Measurements from ENCODE around the gene SLC9C2.
A peak's percentile ranks its signal among the peaks of the same experiment; 100 is the strongest.

The SLC9C2 gene

GRCh38 chr1:173489929-173490328, 112.9 kb downstream of the SLC9C2 start:
- Histone ChIP-seq H3K27ac (ENCODE audit: low read depth, low read length) (no peak overlapping the region), H3K9ac (ENCODE audit: low read depth in 1 of 2, low read length in 2 of 2) (no peak overlapping the region), H3K9me3 (ENCODE audit: control insufficient read depth in 1 of 2, low read length in 2 of 2) (no peaks in the 10 kb centered on the region), H3K4me1 (ENCODE audit: control insufficient read depth in 1 of 2, insufficient read depth in 2 of 2, low read length in 2 of 2) (no peaks in the 10 kb centered on the region), H3K4me3 (ENCODE audit: low read depth in 1 of 2, low read length in 2 of 2) (no peak overlapping the region), H3K36me3 (ENCODE audit: control insufficient read depth in 1 of 2, insufficient read depth in 2 of 2, low read length in 2 of 2) (peaks cover 22 to 40% of the 10 kb centered on the region in 2 donors), H3K27me3 (ENCODE audit: control insufficient read depth in 1 of 2, insufficient read depth in 2 of 2, low read length in 2 of 2) (no peaks in the 10 kb centered on the region)

GRCh38 chr1:173489149-173489600, 113.7 kb downstream of the SLC9C2 start:
- H3K27me3 ChIP-seq (ENCODE audit: control insufficient read depth in 1 of 2, insufficient read depth in 2 of 2, low read length in 2 of 2) = no peaks in the 10 kb centered on the region
- no peak overlapping the region for H3K4me3 ChIP-seq (ENCODE audit: low read depth in 1 of 2, low read length in 2 of 2)
- H3K27ac ChIP-seq (ENCODE audit: low read depth, low read length) = no peak overlapping the region
- H3K36me3 ChIP-seq (ENCODE audit: control insufficient read depth in 1 of 2, insufficient read depth in 2 of 2, low read length in 2 of 2) = peaks cover 22 to 46% of the 10 kb centered on the region in 2 donors
- H3K9ac ChIP-seq (ENCODE audit: low read depth in 1 of 2, low read length in 2 of 2) = no peak overlapping the region
- H3K9me3 ChIP-seq (ENCODE audit: control insufficient read depth in 1 of 2, low read length in 2 of 2) = no peaks in the 10 kb centered on the region
- H3K4me1 ChIP-seq (ENCODE audit: control insufficient read depth in 1 of 2, insufficient read depth in 2 of 2, low read length in 2 of 2) = no peaks in the 10 kb centered on the region

- H3K4me3 ChIP-seq (ENCODE audit: low read depth in 1 of 2, low read length in 2 of 2) = no peak overlapping the region
- peaks cover 22 to 54% of the 10 kb centered on the region in 2 donors for H3K36me3 ChIP-seq (ENCODE audit: control insufficient read depth in 1 of 2, insufficient read depth in 2 of 2, low read length in 2 of 2)
- no peaks in the 10 kb centered on the region for H3K4me1 ChIP-seq (ENCODE audit: control insufficient read depth in 1 of 2, insufficient read depth in 2 of 2, low read length in 2 of 2)
- no peak overlapping the region for H3K9ac ChIP-seq (ENCODE audit: low read depth in 1 of 2, low read length in 2 of 2)
- H3K27me3 ChIP-seq (ENCODE audit: control insufficient read depth in 1 of 2, insufficient read depth in 2 of 2, low read length in 2 of 2) = no peaks in the 10 kb centered on the region
- H3K9me3 ChIP-seq (ENCODE audit: control insufficient read depth in 1 of 2, low read length in 2 of 2) = no peaks in the 10 kb centered on the region
- no peak overlapping the region for H3K27ac ChIP-seq (ENCODE audit: low read depth, low read length)
These were observed 114.9 kb downstream of the SLC9C2 start for GRCh38 chr1:173488001-173488400.

- no peak overlapping the region for H3K27ac ChIP-seq (ENCODE audit: low read depth, low read length)
- H3K4me3 ChIP-seq (ENCODE audit: low read depth in 1 of 2, low read length in 2 of 2) = no peak overlapping the region
- H3K9me3 ChIP-seq (ENCODE audit: control insufficient read depth in 1 of 2, low read length in 2 of 2) = no peaks in the 10 kb centered on the region
- peaks cover 38 to 74% of the 10 kb centered on the region in 2 donors for H3K36me3 ChIP-seq (ENCODE audit: control insufficient read depth in 1 of 2, insufficient read depth in 2 of 2, low read length in 2 of 2)
- H3K27me3 ChIP-seq (ENCODE audit: control insufficient read depth in 1 of 2, insufficient read depth in 2 of 2, low read length in 2 of 2) = no peaks in the 10 kb centered on the region
- no peaks in the 10 kb centered on the region for H3K4me1 ChIP-seq (ENCODE audit: control insufficient read depth in 1 of 2, insufficient read depth in 2 of 2, low read length in 2 of 2)
- no peak overlapping the region for H3K9ac ChIP-seq (ENCODE audit: low read depth in 1 of 2, low read length in 2 of 2)
These were observed 117.5 kb downstream of the SLC9C2 start for GRCh38 chr1:173485401-173485800.

GRCh38 chr1:173484276-173484675, 118.6 kb downstream of the SLC9C2 start:
- peaks cover 0 to 4% of the 10 kb centered on the region in 2 donors for H3K4me1 ChIP-seq (ENCODE audit: control insufficient read depth in 1 of 2, insufficient read depth in 2 of 2, low read length in 2 of 2)
- H3K27me3 ChIP-seq (ENCODE audit: control insufficient read depth in 1 of 2, insufficient read depth in 2 of 2, low read length in 2 of 2) = no peaks in the 10 kb centered on the region
- peaks cover 42 to 73% of the 10 kb centered on the region in 2 donors for H3K36me3 ChIP-seq (ENCODE audit: control insufficient read depth in 1 of 2, insufficient read depth in 2 of 2, low read length in 2 of 2)
- no peak overlapping the region for H3K27ac ChIP-seq (ENCODE audit: low read depth, low read length)
- no peak overlapping the region for H3K4me3 ChIP-seq (ENCODE audit: low read depth in 1 of 2, low read length in 2 of 2)
- no peaks in the 10 kb centered on the region for H3K9me3 ChIP-seq (ENCODE audit: control insufficient read depth in 1 of 2, low read length in 2 of 2)
- H3K9ac ChIP-seq (ENCODE audit: low read depth in 1 of 2, low read length in 2 of 2) = no peak overlapping the region

- Histone ChIP-seq H3K9ac (ENCODE audit: low read depth in 1 of 2, low read length in 2 of 2) (no peak overlapping the region), H3K9me3 (ENCODE audit: control insufficient read depth in 1 of 2, low read length in 2 of 2) (no peaks in the 10 kb centered on the region), H3K36me3 (ENCODE audit: control insufficient read depth in 1 of 2, insufficient read depth in 2 of 2, low read length in 2 of 2) (peaks cover 39 to 58% of the 10 kb centered on the region in 2 donors), H3K4me3 (ENCODE audit: low read depth in 1 of 2, low read length in 2 of 2) (no peak overlapping the region), H3K27me3 (ENCODE audit: control insufficient read depth in 1 of 2, insufficient read depth in 2 of 2, low read length in 2 of 2) (no peaks in the 10 kb centered on the region), H3K27ac (ENCODE audit: low read depth, low read length) (no peak overlapping the region), H3K4me1 (ENCODE audit: control insufficient read depth in 1 of 2, insufficient read depth in 2 of 2, low read length in 2 of 2) (peaks cover 13 to 17% of the 10 kb centered on the region in 2 donors)
These were observed 120.2 kb downstream of the SLC9C2 start for GRCh38 chr1:173482683-173483082.

- Histone ChIP-seq H3K4me3 (ENCODE audit: low read depth in 1 of 2, low read length in 2 of 2) (no peak overlapping the region), H3K4me1 (ENCODE audit: control insufficient read depth in 1 of 2, insufficient read depth in 2 of 2, low read length in 2 of 2) (peaks cover 18 to 23% of the 10 kb centered on the region in 2 donors), H3K27ac (ENCODE audit: low read depth, low read length) (no peak overlapping the region), H3K9ac (ENCODE audit: low read depth in 1 of 2, low read length in 2 of 2) (no peak overlapping the region), H3K36me3 (ENCODE audit: control insufficient read depth in 1 of 2, insufficient read depth in 2 of 2, low read length in 2 of 2) (peaks cover 29 to 48% of the 10 kb centered on the region in 2 donors), H3K9me3 (ENCODE audit: control insufficient read depth in 1 of 2, low read length in 2 of 2) (no peaks in the 10 kb centered on the region), H3K27me3 (ENCODE audit: control insufficient read depth in 1 of 2, insufficient read depth in 2 of 2, low read length in 2 of 2) (no peaks in the 10 kb centered on the region)
These were observed 121.6 kb downstream of the SLC9C2 start for GRCh38 chr1:173481195-173481772.

GRCh38 chr1:173479649-173480048, 123.2 kb downstream of the SLC9C2 start:
- Histone ChIP-seq H3K4me1 (ENCODE audit: control insufficient read depth in 1 of 2, insufficient read depth in 2 of 2, low read length in 2 of 2) (peaks cover 32 to 39% of the 10 kb centered on the region in 2 donors), H3K4me3 (ENCODE audit: low read depth in 1 of 2, low read length in 2 of 2) (no peak overlapping the region), H3K27me3 (ENCODE audit: control insufficient read depth in 1 of 2, insufficient read depth in 2 of 2, low read length in 2 of 2) (no peaks in the 10 kb centered on the region), H3K9me3 (ENCODE audit: control insufficient read depth in 1 of 2, low read length in 2 of 2) (no peaks in the 10 kb centered on the region), H3K27ac (ENCODE audit: low read depth, low read length) (no peak overlapping the region), H3K36me3 (ENCODE audit: control insufficient read depth in 1 of 2, insufficient read depth in 2 of 2, low read length in 2 of 2) (peaks cover 19 to 32% of the 10 kb centered on the region in 2 donors), H3K9ac (ENCODE audit: low read depth in 1 of 2, low read length in 2 of 2) (no peak overlapping the region)

- Histone ChIP-seq H3K9me3 (ENCODE audit: control insufficient read depth in 1 of 2, low read length in 2 of 2) (no peaks in the 10 kb centered on the region), H3K4me1 (ENCODE audit: control insufficient read depth in 1 of 2, insufficient read depth in 2 of 2, low read length in 2 of 2) (peaks cover 39% of the 10 kb centered on the region in 2 donors), H3K4me3 (ENCODE audit: low read depth in 1 of 2, low read length in 2 of 2) (peak overlapping the region; percentile 82 to 90), H3K27me3 (ENCODE audit: control insufficient read depth in 1 of 2, insufficient read depth in 2 of 2, low read length in 2 of 2) (no peaks in the 10 kb centered on the region), H3K9ac (ENCODE audit: low read depth in 1 of 2, low read length in 2 of 2) (peak overlapping the region; percentile 89 to 94), H3K27ac (ENCODE audit: low read depth, low read length) (peak overlapping the region; percentile 97), H3K36me3 (ENCODE audit: control insufficient read depth in 1 of 2, insufficient read depth in 2 of 2, low read length in 2 of 2) (peaks cover 19 to 21% of the 10 kb centered on the region in 2 donors)
These were observed 124.7 kb downstream of the SLC9C2 start for GRCh38 chr1:173478094-173478674.

GRCh38 chr1:173477286-173478093, 125.4 kb downstream of the SLC9C2 start, which contains the start of gene PRDX6:
Gene PRDX6 (plus strand): TSS chr1:173477335. CDS start chr1:173477398, 63 bp downstream.
- peak within 1 kb of the TSS; percentile 97 for H3K27ac ChIP-seq (ENCODE audit: low read depth, low read length)
- H3K9me3 ChIP-seq (ENCODE audit: control insufficient read depth in 1 of 2, low read length in 2 of 2) = no peaks in the 10 kb centered on the region
- peak within 1 kb of the TSS; percentile 88 to 90 for H3K4me3 ChIP-seq (ENCODE audit: low read depth in 1 of 2, low read length in 2 of 2)
- H3K4me1 ChIP-seq (ENCODE audit: control insufficient read depth in 1 of 2, insufficient read depth in 2 of 2, low read length in 2 of 2) = peaks cover 39% of the 10 kb centered on the region in 2 donors
- no peaks in the 10 kb centered on the region for H3K27me3 ChIP-seq (ENCODE audit: control insufficient read depth in 1 of 2, insufficient read depth in 2 of 2, low read length in 2 of 2)
- H3K36me3 ChIP-seq (ENCODE audit: control insufficient read depth in 1 of 2, insufficient read depth in 2 of 2, low read length in 2 of 2) = peaks cover 15 to 18% of the 10 kb centered on the region in 2 donors
- H3K9ac ChIP-seq (ENCODE audit: low read depth in 1 of 2, low read length in 2 of 2) = peak within 1 kb of the TSS; percentile 89 to 94
